ENCODE measurements around the gene USPL1.

DNA sequence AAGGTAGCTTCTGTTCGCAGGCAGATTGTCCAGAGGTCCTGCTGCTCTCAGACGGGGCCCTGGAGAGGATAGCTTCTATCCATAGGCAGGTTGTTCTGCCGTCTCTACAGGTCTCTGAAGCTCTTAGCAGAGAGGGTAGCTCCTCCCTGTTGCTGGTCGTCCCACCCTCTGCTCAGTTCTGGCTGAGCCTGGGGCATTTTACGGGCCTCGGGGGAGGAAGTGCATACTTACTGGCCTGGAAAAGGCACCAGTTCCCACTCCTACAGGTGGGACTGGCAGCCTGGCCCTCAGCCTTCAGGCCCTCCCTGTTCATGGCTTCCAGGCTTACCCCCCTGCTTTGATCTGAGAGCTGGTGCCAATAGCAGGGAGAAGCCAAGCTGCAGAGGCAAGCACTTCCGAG is 42.3 kb downstream of the USPL1 start:
- TF ChIP-seq YY1 (IDR thresholded peaks at IDR 0.05; ENCODE audit: insufficient read depth, insufficient read length): no peak
- TF ChIP-seq SUZ12 (IDR thresholded peaks at IDR 0.05; ENCODE audit: extremely low read depth, insufficient read depth, insufficient read length): no peak
- TF ChIP-seq ZNF274 (IDR thresholded peaks at IDR 0.05; ENCODE audit: low read depth, low read length): no peak
